Adipose tissue (tissue), 3 donors: Measurements from ENCODE around the gene RPLP1. TPM values are rescaled to one million over a fixed set of nuclear protein-coding genes. Genes with fewer than 3 reads are reported as not detected.

ENCODE experiments used
- H3K27ac ChIP-seq: one replicate; pipeline ENCODE4 v1.5.1; 2013; ENCODE audit warnings: low read depth, low read length
- WGBS, 3 donors: extraction: QIAGEN DNeasy Blood & Tissue Kit; methylation state at CpG; one replicate each; pipeline ENCODE4 v1.1.7; 2013; 5-methylcytosine and 5-hydroxymethylcytosine counted together
- polyA plus RNA-seq, 3 donors: library from polyadenylated mRNA; stranded (reverse); fragments of 200-250 nt; gene quantifications; one replicate each; pipeline ENCODE4 v1.2.3, GENCODE V29; 2013
- donor health status: healthy with polysubstance abuse.
- donor health status: Bipolar disorder and iron deficiency.
- donor health status: healthy.

Gene RPLP1
- polyA plus RNA-seq, 3 donors = 831 to 2,011 (median 1,693) TPM

DNA sequence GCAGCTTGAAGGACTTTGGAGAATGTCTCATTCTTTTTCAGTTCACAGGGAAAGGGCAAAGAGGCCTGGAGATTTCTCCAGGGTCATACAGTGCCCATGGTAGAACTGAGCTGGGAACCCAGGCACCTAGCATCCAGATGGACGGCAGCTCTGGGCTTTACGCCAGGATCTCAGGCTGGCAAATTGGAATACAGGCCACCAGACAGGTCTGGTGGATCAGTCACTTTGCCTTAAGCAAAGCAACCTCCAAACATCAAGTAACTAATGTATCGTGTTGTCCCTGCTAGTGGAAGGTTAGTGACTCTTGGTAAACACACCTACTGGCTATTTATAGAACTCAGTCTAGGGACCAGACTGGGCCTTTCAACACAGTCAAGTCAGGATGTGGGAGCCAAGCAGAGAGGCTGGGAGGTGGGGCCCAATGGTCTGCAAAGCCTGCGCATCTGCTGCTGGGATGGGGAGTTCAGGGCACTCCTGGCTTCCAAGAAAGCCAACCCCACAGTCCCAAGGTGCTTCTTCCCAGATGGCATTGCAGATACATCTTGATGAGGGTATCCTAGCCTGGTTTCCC lies 30.2 kb downstream of the RPLP1 start:
- H3K27ac ChIP-seq = no peak overlapping the region
- WGBS, 3 donors = 53 to 95% (median 90%) methylated on average over 4 of the region's 4 CpGs

DNA sequence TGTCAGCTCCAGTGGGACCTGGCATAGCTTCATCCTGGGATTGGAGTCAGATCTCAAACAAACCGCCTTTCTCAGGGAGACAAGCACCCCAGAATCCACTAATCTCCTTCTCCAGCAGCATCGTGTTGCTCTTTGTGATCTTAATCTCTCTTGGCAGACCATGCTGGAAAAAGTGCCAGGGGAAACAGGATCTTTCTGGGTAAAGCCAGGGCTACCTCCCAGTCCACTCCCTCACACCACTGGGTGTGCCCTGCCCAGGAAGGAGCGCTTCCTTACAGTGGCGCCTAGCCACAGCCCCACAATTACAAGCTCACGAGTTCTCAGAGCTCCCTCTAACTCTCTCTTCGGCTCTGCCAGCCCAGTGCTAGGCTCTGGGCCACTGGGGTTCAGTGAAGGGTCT lies 32.2 kb downstream of the RPLP1 start:
- 45 to 69% (median 54%) methylated on average over 6 of the region's 6 CpGs for WGBS, 3 donors
- no peak overlapping the region for H3K27ac ChIP-seq

DNA sequence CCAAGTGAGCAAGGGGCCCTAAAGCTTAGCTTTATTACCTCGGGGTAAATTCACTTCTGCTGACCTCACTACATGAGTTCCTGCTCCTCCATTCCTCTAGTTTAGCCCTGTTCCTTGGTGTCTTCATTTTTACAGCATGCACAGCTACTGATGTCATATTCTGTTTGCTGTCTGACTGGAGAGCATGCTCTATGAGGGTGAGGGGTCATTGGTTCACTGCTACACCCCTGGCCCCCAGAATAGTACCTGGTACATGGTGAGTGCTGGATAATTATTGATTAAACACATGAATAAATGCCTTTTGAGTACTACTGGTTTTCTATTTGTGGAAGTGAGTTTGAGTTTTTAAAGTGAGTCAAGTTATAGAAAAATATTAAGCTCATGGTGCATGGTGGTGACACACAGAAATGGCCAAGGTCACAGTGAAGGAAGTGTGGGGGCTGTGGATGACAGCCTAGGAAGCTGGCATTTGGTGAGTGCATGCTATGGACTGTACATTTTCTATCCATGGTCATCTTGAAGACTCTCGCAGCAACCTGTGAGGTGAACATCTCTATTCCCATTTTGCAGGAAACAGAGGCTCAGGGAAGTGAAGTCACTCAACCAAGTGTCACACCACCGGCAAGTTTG lies 34.0 kb downstream of the RPLP1 start:
- 87 to 91% (median 91%) methylated on average over 3 of the region's 3 CpGs for WGBS, 3 donors
- H3K27ac ChIP-seq = no peak overlapping the region

DNA sequence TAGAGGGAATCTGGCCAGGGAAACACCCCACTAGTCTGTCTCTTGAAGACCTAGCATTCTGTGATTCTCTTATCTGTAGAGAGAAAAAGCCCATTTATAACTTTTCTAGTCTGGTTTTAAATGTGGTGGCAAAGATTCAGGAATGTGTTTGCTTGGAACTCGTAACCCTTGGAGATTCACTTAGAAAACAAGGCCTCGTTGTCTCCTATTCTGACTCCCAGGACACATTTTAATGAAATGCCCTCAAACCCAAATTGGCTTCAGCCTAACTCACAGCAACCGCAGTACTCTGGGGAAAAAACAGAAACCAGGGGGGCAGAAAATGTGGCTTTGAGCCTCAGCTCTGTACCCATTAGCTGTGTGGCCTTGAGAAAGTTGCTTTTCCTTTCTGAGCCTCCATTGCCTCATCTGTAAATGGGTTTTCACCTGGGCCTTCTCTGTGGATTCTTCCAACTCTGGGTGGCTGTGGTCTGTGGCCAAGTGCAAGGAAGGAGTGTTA lies 36.5 kb downstream of the RPLP1 start:
- WGBS, 3 donors = 46 to 70% (median 65%) methylated on average over 3 of the region's 3 CpGs
- no peak overlapping the region for H3K27ac ChIP-seq

DNA sequence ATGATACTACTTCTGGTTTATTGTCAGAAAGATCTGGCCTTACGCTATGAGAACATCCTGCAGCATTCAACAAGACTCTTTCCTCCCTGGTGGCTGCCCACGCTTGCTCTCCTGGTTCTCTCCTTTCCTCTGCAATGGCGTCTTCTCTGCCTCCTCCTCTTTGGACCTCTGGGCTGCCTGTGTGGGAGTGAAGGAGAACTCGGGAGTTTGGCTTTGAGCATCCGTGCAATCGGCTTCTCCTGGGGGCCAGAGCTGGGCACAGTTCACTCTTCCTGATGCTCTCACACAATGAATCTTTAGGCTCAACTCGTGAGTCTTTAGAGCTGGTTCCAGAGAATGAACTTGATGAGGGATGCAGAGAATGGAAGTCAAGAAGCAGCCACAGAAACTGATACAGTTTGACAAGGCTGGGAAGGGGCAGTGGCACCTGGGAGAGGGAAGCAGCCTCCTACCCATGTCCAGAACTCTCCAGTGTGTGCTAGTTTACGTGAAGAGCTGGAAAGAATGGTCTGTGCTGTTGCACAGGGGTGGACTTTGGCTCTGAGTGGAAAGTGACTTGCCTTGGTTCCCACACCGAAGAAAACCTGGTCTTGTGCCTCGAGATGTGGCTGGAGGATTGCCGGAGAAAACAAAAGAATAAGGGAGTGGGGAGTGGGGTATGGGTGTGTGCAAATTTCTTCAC lies 37.9 kb downstream of the RPLP1 start:
- WGBS, 3 donors = 55 to 69% (median 56%) methylated on average over 11 of the region's 11 CpGs
- no peak overlapping the region for H3K27ac ChIP-seq

DNA sequence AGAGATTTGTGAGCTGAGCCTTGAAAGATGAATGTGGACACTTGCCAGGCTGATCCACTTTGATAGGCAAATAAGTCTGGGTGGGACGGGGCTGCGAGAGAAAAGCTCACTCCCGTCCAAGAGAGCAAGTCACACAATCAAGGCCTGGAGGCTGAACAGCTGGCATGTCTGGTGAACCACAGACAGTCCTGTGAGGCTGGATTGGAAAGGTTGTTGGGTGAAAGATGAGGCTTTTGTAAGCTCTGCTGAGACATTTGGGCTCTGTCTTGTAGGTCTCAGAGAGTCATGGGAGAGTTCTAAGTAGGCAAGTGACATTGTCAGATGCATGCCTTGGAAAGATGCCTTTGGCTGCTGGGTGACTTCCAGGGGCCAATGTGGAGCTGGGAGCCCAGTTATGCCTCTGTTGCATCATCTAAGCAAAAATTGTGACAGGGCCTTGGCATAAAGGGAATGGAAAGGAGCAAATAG lies 38.5 kb downstream of the RPLP1 start:
- WGBS, 3 donors = 41 to 56% (median 51%) methylated on average over 3 of the region's 3 CpGs
- H3K27ac ChIP-seq = no peak overlapping the region

DNA sequence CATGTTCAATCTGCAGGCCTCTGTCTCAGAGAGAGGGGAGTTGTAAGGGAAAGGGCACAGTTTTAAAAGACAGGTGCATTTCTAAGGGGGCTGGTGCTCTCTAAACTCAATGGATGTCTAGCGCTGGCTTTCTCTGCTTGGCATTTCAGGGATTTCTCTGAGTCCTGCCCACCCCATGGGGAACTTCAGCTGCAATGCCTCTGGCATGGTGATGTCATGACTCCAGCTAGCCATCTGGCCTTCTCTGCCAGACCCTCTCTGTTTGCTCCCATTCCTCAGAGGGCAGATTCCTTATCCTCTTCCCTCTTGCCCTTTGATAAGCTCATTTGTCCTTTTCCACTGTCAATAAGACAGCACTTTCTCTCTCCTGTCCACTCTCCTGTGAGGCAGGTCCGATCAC lies 40.8 kb downstream of the RPLP1 start:
- WGBS, 3 donors = 97% methylated on average over 2 of the region's 2 CpGs
- no peak overlapping the region for H3K27ac ChIP-seq

DNA sequence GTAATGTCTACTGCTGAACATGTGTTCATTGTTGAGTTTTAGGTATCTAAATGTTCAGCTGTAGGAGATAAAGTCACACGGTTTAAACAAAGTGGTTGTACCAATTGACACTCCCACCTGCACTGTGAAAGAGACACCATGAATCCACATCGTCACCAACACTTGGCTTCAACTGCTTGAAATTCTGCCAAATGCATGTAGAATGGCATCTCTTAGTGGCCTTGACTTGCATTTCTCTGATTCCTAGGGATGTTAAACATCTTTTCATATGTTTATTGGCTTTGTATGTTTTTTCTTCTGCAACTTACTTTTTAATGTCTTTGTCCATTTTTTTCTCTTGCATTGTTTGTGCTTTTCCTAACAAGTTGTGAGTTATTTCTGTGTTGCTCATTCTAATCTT lies 43.4 kb downstream of the RPLP1 start:
- no peak overlapping the region for H3K27ac ChIP-seq
- 28 to 76% (median 73%) methylated on average over 2 of the region's 2 CpGs for WGBS, 3 donors

DNA sequence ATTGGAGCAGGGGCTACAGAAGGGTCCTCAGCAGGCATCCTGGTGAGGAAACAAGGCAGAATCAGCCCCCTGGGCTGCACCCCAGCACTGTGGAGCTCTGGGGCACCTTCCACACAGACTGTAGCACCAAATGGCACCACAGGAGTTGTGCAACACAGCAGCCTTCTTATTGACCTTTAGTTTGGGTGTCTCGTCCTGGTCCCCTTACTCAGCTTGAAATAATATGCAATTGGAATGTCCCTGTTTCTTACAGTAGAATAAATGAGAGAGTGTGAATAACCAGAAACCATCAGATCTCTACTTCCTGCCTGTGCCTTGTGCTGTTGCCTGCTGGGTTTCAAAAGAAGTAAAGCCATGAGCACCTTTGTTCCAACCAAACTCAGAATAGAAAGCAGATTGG lies 44.5 kb downstream of the RPLP1 start:
- 78 to 100% (median 83%) methylated on average over 1 of the region's 1 CpG for WGBS, 3 donors
- H3K27ac ChIP-seq = no peak overlapping the region

DNA sequence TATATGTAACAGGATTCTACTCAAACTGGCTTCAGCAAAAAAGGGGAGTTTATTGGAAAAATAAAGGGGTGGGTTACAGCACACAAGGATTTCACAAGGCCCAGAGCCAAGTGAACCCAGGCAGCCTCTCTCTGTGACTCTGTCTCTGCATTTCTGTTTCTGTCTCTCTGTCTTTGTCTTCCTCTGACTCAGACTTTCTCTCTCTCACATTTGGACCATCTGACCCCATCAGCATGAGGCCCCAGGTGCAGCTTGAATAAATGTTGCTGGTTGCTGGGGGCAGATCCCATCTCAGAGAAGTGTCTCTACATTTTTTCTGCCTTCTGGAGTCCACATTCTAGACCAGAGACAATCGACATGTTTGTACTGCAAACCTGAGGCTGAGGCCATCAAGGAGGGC lies 45.0 kb downstream of the RPLP1 start:
- H3K27ac ChIP-seq = no peak overlapping the region
- 60 to 87% (median 78%) methylated on average over 1 of the region's 1 CpG for WGBS, 3 donors

DNA sequence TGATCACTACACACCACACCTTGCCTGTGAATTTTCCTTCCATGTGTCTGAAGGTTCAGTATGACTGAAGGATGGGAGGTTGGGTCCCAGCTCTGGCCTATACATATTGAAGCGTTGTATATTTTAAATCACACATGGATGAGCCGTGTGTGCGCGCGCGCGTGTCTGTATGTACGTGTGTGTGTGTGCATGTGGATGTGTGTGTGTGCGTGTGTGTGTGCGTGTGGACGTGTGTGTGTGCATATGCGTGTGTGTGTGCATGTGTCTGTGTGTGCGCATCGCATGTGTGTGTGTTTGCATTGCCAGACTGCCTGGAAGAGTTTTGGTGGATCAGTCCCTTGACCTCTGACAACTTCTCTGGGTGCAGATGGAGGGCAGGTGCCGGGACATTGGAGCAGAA lies 45.7 kb downstream of the RPLP1 start:
- WGBS, 3 donors = 89 to 91% (median 90%) methylated on average over 15 of the region's 15 CpGs
- no peak overlapping the region for H3K27ac ChIP-seq

DNA sequence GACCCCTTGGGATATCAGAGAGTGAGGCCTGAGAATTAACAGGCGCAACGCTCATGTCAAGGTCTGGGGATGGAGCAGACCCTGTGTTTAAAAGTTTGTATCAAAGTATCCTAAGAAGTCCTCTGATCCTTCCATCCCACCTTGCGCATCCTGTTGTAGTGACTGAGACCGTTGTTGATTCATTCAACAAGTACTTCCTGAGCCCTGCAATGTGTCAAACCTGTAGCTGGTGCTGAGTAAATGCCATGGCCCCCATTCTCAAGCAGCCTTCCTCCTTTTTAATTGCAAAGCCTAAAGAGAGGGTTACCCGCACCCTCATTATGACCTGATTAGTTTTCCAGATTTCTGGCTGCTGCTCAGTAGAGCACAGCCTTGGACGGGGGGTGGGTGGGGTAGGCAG lies 46.4 kb downstream of the RPLP1 start:
- H3K27ac ChIP-seq = no peak overlapping the region
- 86 to 90% (median 87%) methylated on average over 6 of the region's 6 CpGs for WGBS, 3 donors

DNA sequence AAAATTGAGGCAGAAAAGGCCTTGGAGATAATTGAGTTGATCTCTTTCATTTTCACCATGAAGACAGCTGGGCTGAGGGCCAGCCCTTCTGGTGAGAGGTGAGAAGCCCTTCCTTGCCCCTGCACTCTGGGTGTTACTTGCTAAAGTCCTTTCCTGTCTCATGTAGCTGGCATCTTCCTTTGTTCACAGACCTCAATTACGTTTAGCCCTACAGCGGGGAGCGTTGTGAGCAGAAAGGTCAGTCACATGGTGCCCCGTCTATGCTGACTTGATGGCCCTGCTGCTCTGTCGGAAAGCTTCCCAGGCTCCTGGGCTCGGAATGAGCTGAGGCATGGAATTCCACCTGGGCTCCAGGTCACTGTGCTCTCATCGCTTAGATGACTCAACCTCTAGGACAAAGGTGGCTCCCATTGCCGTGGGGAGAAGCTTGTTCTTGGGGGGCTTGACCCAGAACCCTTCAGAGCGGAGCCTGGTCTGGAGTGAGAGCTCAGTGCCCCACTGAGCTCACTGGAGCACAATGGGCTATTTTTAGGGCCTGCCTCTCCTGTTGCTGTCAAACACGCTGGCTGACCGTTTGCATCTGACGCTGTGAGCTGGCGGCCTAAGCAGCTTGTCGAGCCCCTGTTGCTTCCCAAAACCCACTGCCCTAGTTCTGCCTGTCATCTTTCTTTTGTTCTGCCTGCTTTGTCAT lies 47.0 kb downstream of the RPLP1 start:
- H3K27ac ChIP-seq = no peak overlapping the region
- 72 to 87% (median 77%) methylated on average over 14 of the region's 14 CpGs for WGBS, 3 donors

DNA sequence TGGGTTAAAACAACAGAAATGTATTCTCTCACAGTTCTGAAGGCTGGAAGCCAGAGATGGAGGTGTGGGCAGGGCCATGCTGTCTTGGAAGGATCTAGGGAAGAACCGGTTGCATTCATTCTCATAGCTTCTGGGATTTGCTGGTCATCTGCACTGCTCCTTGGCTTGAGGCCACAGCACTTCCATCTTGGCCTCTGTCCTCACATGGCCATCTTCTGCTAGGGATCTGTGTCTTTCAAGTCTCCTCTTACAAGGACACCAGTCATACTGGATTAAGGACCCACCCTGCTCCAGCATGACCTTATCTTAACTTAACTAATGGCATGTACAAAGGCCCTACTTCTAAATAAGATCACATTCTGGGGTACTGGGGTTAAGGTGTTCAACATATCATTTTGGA lies 47.7 kb downstream of the RPLP1 start:
- no peak overlapping the region for H3K27ac ChIP-seq
- WGBS, 3 donors = 50 to 88% (median 82%) methylated on average over 1 of the region's 1 CpG

DNA sequence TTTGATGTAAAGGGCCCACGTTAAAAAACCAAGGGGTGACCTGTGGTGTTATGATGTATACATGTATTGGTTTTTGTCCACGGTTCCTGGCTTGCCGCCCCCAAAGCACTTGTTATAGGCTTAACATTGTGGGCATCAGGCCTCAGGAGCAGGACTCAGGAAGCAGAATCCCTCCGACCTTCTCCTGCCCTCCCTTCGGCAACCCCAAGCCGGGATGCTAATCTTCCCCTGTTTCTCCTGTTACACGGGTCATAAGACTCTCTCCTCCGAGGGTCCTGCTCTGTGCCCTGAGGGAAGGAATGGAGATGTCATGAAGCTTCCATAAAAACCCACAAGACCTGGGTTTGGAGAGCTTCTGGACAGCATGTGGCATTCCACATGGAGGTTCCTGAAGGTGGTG lies 48.8 kb downstream of the RPLP1 start:
- WGBS, 3 donors = 93 to 96% (median 93%) methylated on average over 8 of the region's 8 CpGs
- no peak overlapping the region for H3K27ac ChIP-seq

DNA sequence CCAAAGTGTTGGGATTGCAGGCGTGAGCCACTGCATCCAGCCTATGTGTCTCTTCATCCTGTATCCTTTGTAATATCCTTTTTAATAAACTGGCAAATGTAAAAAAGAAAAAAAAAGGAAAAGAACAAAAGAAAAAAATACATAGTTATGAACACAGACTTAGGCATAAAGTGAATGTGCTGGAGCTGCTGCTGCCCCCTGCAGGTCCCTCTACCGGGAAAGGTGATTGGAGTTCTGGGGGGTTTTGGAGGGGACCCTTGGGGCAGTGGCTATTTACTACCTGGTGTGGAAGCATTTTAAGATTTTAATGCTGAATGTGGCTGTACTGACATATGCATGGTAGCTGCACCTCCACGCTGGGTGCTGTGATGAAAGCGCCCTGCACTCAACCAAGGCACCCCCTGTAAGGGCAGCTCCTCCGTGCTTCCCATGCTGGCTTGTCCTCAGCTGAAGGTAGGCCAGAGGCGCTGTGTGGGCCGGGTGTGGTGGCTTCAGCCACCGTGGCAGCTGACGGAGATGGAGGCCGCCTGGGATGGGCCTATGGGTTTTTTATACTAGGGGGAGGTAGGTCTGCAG lies 49.9 kb downstream of the RPLP1 start:
- H3K27ac ChIP-seq = no peak overlapping the region
- 78 to 88% (median 83%) methylated on average over 10 of the region's 10 CpGs for WGBS, 3 donors

DNA sequence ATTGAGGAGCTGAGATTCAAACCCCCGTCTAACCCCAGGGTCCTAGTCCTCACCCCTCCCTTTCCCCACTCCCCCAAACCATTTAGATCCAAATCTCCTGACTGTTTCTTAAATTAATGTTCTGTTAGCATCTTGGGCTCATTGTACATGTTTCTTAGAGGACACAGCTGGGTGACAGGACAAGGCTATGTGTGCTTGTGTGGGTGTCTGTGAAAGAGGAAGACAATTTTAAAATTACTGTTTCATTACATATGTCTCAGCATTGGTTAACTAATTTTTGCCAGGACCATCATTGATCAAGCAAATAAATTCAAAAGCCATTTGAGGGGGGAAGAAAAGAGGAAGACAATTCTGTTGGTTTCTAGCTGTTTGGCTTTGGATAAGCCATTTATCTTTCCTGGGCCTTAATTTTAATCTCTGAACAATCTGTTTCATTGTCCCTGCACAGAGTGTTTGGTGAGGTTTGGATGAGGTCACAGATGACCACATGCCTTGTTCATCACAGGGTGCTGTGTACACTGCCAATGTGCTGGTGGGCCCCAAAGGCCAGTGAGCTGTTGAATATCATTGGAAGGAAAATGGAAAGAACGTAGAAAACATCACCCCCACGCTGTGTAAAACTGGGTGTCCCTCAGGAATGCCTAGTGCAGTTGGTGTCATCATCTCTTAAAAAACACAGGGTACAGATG lies 51.9 kb downstream of the RPLP1 start:
- WGBS, 3 donors = 63 to 82% (median 79%) methylated on average over 3 of the region's 3 CpGs
- H3K27ac ChIP-seq = no peak overlapping the region
